Mesendoderm (in vitro differentiated cells): ENCODE results near the gene MRTFA. TPM values are rescaled to one million over a fixed set of nuclear protein-coding genes. Genes with fewer than 3 reads are reported as not detected.
A peak's percentile ranks its signal among the peaks of the same experiment; 100 is the strongest.

Experiments
- DNase-seq: peaks from one replicate; pipeline ENCODE4 v3.0.0; 2013
- H2AK5ac ChIP-seq: 2 replicates; pipeline ENCODE4 v1.6.1; 2013; ENCODE audit warnings: low read length, inconsistent platforms
- H2BK120ac ChIP-seq: 2 replicates; pipeline ENCODE4 v1.6.1; 2013; ENCODE audit warnings: low read depth, mild to moderate bottlenecking, low read length, moderate library complexity, mixed read lengths
- H2BK15ac ChIP-seq: replicated peaks from 2 replicates; pipeline ENCODE4 v1.6.1; 2013; ENCODE audit warnings: low read depth, mild to moderate bottlenecking, moderate library complexity
- H2BK5ac ChIP-seq: 2 replicates; pipeline ENCODE4 v1.6.1; 2013; ENCODE audit warnings: low read length, inconsistent platforms
- H3K18ac ChIP-seq: 2 replicates; pipeline ENCODE4 v1.6.1; 2013; ENCODE audit warnings: mild to moderate bottlenecking, low read length, mixed read lengths
- H3K23ac ChIP-seq: one replicate; pipeline ENCODE4 v1.6.1; 2013; ENCODE audit warnings: low read length
- H3K27ac ChIP-seq: 2 replicates; pipeline ENCODE4 v1.5.1; 2013; ENCODE audit warnings: low read depth, mild to moderate bottlenecking, inconsistent platforms, low read length, moderate library complexity
- H3K27me3 ChIP-seq: 2 replicates; pipeline ENCODE4 v1.6.1; 2013; ENCODE audit warnings: low read length, control low read depth, mild to moderate bottlenecking, inconsistent platforms; ENCODE audit not compliant: insufficient read depth, poor library complexity
- H3K36me3 ChIP-seq: 2 replicates; pipeline ENCODE4 v1.6.1; 2013; ENCODE audit warnings: low read length, inconsistent platforms; ENCODE audit not compliant: control insufficient read depth, insufficient read depth
- H3K4ac ChIP-seq: one replicate; pipeline ENCODE4 v1.6.1; 2013; ENCODE audit warnings: low read depth, mild to moderate bottlenecking, low read length, moderate library complexity
- H3K4me1 ChIP-seq: 2 replicates; pipeline ENCODE4 v1.6.1; 2013; ENCODE audit warnings: low read depth, low read length, inconsistent platforms; ENCODE audit not compliant: control insufficient read depth
- H3K4me2 ChIP-seq: 2 replicates; pipeline ENCODE4 v1.6.1; 2013; ENCODE audit warnings: low read length
- H3K4me3 ChIP-seq: 2 replicates; pipeline ENCODE4 v1.5.1; 2013; ENCODE audit warnings: mild to moderate bottlenecking, low read length
- H3K56ac ChIP-seq: one replicate; pipeline ENCODE4 v1.6.1; 2013; ENCODE audit warnings: low read length
- H3K79me1 ChIP-seq: 2 replicates; pipeline ENCODE4 v1.6.1; 2013; ENCODE audit warnings: low read length, inconsistent platforms
- H3K79me2 ChIP-seq: 2 replicates; pipeline ENCODE4 v1.6.1; 2013; ENCODE audit warnings: mild to moderate bottlenecking, low read length; ENCODE audit not compliant: control insufficient read depth, insufficient read depth
- H3K9ac ChIP-seq: 2 replicates; pipeline ENCODE4 v1.6.1; 2013; ENCODE audit warnings: low read length, inconsistent platforms
- H4K5ac ChIP-seq: one replicate; pipeline ENCODE4 v1.6.1; 2013; ENCODE audit warnings: low read length
- H4K8ac ChIP-seq: one replicate; pipeline ENCODE4 v1.6.1; 2013; ENCODE audit warnings: low read depth, mild to moderate bottlenecking, control low read depth, low read length, moderate library complexity
- WGBS: extraction: QIAGEN DNeasy Blood & Tissue Kit; methylation state at CpG from one replicate; pipeline ENCODE4 v1.1.7; 2013; ENCODE audit warnings: low lambda C conversion rate, missing lambda C conversion rate; ENCODE audit not compliant: insufficient coverage; ENCODE audit errors: extremely low coverage; 5-methylcytosine and 5-hydroxymethylcytosine counted together
- polyA plus RNA-seq, 2 experiments: library from polyadenylated mRNA; stranded (reverse); fragments of 200-250 nt; gene quantifications; one replicate each; pipeline ENCODE4 v1.2.3, GENCODE V29; 2013

MRTFA gene
- 12.2 TPM for polyA plus RNA-seq (2013, experiment 1 of 2)
- polyA plus RNA-seq (2013, experiment 2 of 2), result 11.8 TPM

DNA sequence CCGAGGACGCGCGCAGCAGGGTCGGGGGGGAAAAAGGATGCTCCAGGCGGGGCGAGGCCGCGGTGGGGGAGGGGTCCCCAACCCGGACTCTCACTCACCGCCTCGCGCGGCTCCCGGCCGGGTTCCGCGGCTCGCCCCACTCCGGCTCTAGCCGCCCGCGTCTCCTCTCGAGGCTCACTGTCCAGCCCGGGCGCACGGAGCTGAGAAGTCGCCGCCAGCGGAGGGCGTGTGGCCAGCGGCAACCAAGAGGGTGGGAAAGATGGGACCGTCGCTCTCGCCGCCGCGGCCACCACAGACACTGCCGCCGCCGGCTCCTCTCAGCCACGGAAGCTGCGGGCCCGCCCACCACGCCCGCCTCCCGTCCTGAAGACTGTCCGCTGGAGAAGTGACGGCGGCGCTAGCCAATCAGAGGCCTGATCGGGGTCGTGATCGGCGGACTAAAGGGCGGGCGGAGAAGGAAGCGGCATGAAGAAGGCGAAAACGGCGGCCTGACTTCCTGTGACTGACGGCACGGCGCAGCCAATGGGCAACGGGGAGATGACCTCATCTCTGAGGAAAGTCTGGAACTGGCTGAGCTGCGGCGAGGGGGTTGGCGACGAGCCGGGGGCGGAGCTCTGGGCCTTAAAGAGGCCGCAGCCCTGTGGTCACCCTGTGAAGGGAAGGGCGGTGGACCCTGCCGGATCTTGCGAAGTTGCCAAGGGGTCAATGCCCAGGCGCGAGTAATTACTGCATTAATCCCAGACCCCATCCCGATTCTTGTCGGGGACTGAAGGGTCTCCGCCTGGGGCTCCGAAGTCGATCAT, at the start of gene MRTFA:
TSS of gene MRTFA (minus strand) at position 340 of the 803 bp plus-strand sequence.
- Histone ChIP-seq H3K27me3 (no peaks in the 10 kb centered on the region), H3K23ac (peak within 1 kb of the TSS; percentile 80), H2AK5ac (no peak within 1 kb of the TSS), H3K4ac (peak within 1 kb of the TSS; percentile 85), H3K4me3 (peak within 1 kb of the TSS; percentile 91), H3K36me3 (no peaks in the 10 kb centered on the region), H2BK120ac (no peak within 1 kb of the TSS), H3K27ac (peak within 1 kb of the TSS; percentile 68), H3K18ac (peak within 1 kb of the TSS; percentile 54), H2BK5ac (no peak within 1 kb of the TSS), H3K79me2 (peaks cover 30% of the 10 kb centered on the region), H4K8ac (no peak within 1 kb of the TSS), H3K56ac (peak within 1 kb of the TSS; percentile 99), H3K4me1 (peaks cover 5% of the 10 kb centered on the region), H2BK15ac (no peak within 1 kb of the TSS), H3K79me1 (peaks cover 11% of the 10 kb centered on the region), H4K5ac (no peak within 1 kb of the TSS), H3K4me2 (peak within 1 kb of the TSS; percentile 100), H3K9ac (peak within 1 kb of the TSS; percentile 94)
- peak; percentile 100 for DNase-seq
- WGBS, result no CpG with 5 or more reads among the region's 82 CpGs

DNA sequence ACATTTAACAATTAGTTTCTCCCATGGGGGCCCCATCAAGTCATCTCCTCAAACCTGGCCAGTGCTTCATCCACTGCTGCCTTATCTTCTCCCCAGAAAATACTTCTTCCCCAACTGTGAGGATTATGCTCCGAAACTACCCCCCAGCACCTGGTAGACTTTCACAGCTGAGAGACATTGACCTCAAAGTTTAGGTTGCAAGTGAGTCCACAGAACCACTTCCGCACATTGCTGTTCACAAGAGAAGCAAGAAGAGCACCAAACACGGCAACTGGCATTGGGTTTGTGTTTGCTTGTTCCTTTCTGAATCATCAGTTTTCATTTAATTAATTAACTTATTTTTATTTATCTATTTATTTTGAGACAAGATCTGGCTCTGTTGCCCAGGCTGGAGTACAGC, 48.9 kb upstream of the MRTFA start:
- Histone ChIP-seq H3K27me3 (no peaks in the 10 kb centered on the region), H3K4ac (no peak overlapping the region), H3K36me3 (no peaks in the 10 kb centered on the region), H4K8ac (no peak overlapping the region), H2AK5ac (peak overlapping the region; percentile 78), H2BK120ac (no peak overlapping the region), H3K56ac (peak overlapping the region; percentile 19), H3K27ac (no peak overlapping the region), H3K9ac (no peak overlapping the region), H3K18ac (peak overlapping the region; percentile 11), H3K4me1 (peaks cover 2% of the 10 kb centered on the region), H3K23ac (no peak overlapping the region), H2BK5ac (no peak overlapping the region), H3K4me2 (no peak overlapping the region), H2BK15ac (no peak overlapping the region), H3K4me3 (no peak overlapping the region), H3K79me1 (no peaks in the 10 kb centered on the region), H3K79me2 (no peaks in the 10 kb centered on the region), H4K5ac (no peak overlapping the region)
- DNase-seq, result no peak
- WGBS, result no CpG with 5 or more reads among the region's 3 CpGs

- no CpG with 5 or more reads among the region's 9 CpGs for WGBS
- Histone ChIP-seq H3K79me1 (no peaks in the 10 kb centered on the region), H3K4me2 (peak overlapping the region; percentile 20), H4K5ac (no peak overlapping the region), H4K8ac (no peak overlapping the region), H3K27me3 (no peaks in the 10 kb centered on the region), H2AK5ac (no peak overlapping the region), H3K79me2 (no peaks in the 10 kb centered on the region), H2BK5ac (no peak overlapping the region), H2BK120ac (no peak overlapping the region), H3K27ac (no peak overlapping the region), H3K56ac (peak overlapping the region; percentile 80), H3K4me3 (no peak overlapping the region), H3K9ac (peak overlapping the region; percentile 40), H2BK15ac (no peak overlapping the region), H3K4me1 (peaks cover 2% of the 10 kb centered on the region), H3K4ac (no peak overlapping the region), H3K18ac (no peak overlapping the region), H3K23ac (no peak overlapping the region), H3K36me3 (no peaks in the 10 kb centered on the region)
- DNase-seq, result peak; percentile 88
These were observed 48.2 kb upstream of the MRTFA start for GRCh38 chr22:40684728-40685127.

DNA sequence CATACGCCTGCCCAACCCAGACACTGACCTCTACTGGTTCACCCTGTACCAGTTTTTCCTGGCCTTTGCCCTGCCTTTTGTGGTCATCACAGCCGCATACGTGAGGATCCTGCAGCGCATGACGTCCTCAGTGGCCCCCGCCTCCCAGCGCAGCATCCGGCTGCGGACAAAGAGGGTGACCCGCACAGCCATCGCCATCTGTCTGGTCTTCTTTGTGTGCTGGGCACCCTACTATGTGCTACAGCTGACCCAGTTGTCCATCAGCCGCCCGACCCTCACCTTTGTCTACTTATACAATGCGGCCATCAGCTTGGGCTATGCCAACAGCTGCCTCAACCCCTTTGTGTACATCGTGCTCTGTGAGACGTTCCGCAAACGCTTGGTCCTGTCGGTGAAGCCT, 44.9 kb upstream of the MRTFA start:
- Histone ChIP-seq H4K8ac (no peak overlapping the region), H3K79me1 (no peaks in the 10 kb centered on the region)
- no CpG with 5 or more reads among the region's 19 CpGs for WGBS

GRCh38 chr22:40680819-40681183, 44.3 kb upstream of the MRTFA start:
- Histone ChIP-seq H3K4me3 (no peak overlapping the region), H4K8ac (no peak overlapping the region), H3K18ac (no peak overlapping the region)

More for the DNA sequence above, 44.9 kb upstream of the MRTFA start:
- Histone ChIP-seq H3K4me1 (peaks cover 6% of the 10 kb centered on the region), H2AK5ac (peak overlapping the region; percentile 92), H3K56ac (peak overlapping the region; percentile 53), H3K23ac (no peak overlapping the region), H2BK5ac (peak overlapping the region; percentile 19), H3K27me3 (no peaks in the 10 kb centered on the region), H3K79me2 (no peaks in the 10 kb centered on the region), H2BK120ac (no peak overlapping the region), H3K27ac (no peak overlapping the region), H2BK15ac (no peak overlapping the region), H3K4me3 (no peak overlapping the region), H3K9ac (no peak overlapping the region), H3K4me2 (no peak overlapping the region), H3K36me3 (no peaks in the 10 kb centered on the region), H3K18ac (no peak overlapping the region), H3K4ac (no peak overlapping the region), H4K5ac (no peak overlapping the region)
- DNase-seq, result no peak

More at GRCh38 chr22:40680819-40681183, 44.3 kb upstream of the MRTFA start:
- H3K36me3 ChIP-seq, result no peaks in the 10 kb centered on the region
- no peak overlapping the region for H4K5ac ChIP-seq
- peak overlapping the region; percentile 48 for H3K23ac ChIP-seq
- no CpG with 5 or more reads among the region's 15 CpGs for WGBS
- H3K4me1 ChIP-seq, result peaks cover 6% of the 10 kb centered on the region
- no peak overlapping the region for H3K9ac ChIP-seq
- H3K79me2 ChIP-seq, result no peaks in the 10 kb centered on the region
- H3K79me1 ChIP-seq, result no peaks in the 10 kb centered on the region
- no peak overlapping the region for H3K4me2 ChIP-seq
- peak overlapping the region; percentile 9 for H3K56ac ChIP-seq
- no peak overlapping the region for H2AK5ac ChIP-seq
- H3K27me3 ChIP-seq, result no peaks in the 10 kb centered on the region
- no peak for DNase-seq
- no peak overlapping the region for H2BK15ac ChIP-seq
- H2BK120ac ChIP-seq, result no peak overlapping the region
- H3K27ac ChIP-seq, result no peak overlapping the region
- H2BK5ac ChIP-seq, result no peak overlapping the region
- no peak overlapping the region for H3K4ac ChIP-seq
